Measurements from ENCODE around the gene SLC25A20. TPM values are rescaled to one million over a fixed set of nuclear protein-coding genes. Genes with fewer than 3 reads are reported as not detected.

The SLC25A20 gene
- polyA plus RNA-seq, 1 experiment, result 30.0 TPM

- POLR2A ChIA-PET, result interaction anchor here (0.6 kb wide), 1 partner anchor 127 kb away, joined by 7 read pairs; no protein-coding TSS in a partner anchor
- no peaks in the 10 kb centered on the region for H3K27me3 ChIP-seq (ENCODE audit: control insufficient read depth, insufficient read depth, low read length)
- H3K9me3 ChIP-seq (ENCODE audit: control insufficient read depth, insufficient read depth, low read length), result no peaks in the 10 kb centered on the region
- no peak overlapping the region for H3K27ac ChIP-seq (ENCODE audit: low read depth, low read length)
- TF ChIP-seq CTCF (IDR thresholded peaks at IDR 0.05; ENCODE audit: low read depth, low read length), result no peak
- DNase-seq (ENCODE audit: low read depth, low spot score), result no peak
- CTCF ChIA-PET, result no interaction called here
- no peak overlapping the region for H3K4me3 ChIP-seq (ENCODE audit: low read depth, low read length)
Observed at GRCh38 chr3:48881652-48882114, 17.0 kb downstream of the SLC25A20 start.

GRCh38 chr3:48881006-48881405 lies 17.7 kb downstream of the SLC25A20 start:
- TF ChIP-seq CTCF (IDR thresholded peaks at IDR 0.05; ENCODE audit: low read depth, low read length), result no peak
- Histone ChIP-seq H3K27me3 (ENCODE audit: control insufficient read depth, insufficient read depth, low read length) (no peaks in the 10 kb centered on the region), H3K27ac (ENCODE audit: low read depth, low read length) (no peak overlapping the region), H3K9me3 (ENCODE audit: control insufficient read depth, insufficient read depth, low read length) (no peaks in the 10 kb centered on the region), H3K4me3 (ENCODE audit: low read depth, low read length) (no peak overlapping the region)
- DNase-seq (ENCODE audit: low read depth, low spot score), result no peak
- POLR2A ChIA-PET, result no interaction called here
- CTCF ChIA-PET, result no interaction called here

DNA sequence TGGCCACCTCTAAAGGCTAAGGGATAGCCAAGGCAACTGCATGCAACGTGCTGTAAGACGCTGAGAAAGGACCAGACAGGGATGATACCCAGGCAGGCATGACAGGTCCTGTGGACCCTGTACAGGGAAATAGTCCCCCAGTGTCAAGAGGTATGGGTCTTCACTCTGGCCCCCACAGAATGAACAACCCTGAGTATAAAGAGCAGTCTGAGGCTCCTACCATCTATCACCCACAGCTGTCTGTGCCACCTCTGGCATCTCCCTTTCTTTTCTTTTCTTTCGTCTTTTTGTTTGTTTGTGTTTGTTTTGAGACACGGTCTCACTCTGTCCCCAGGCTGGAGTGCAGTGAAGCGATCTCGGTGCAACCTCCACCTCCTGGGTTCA lies 18.7 kb downstream of the SLC25A20 start:
- CTCF ChIA-PET, result no interaction called here
- H3K4me3 ChIP-seq (ENCODE audit: low read depth, low read length), result no peak overlapping the region
- TF ChIP-seq CTCF (IDR thresholded peaks at IDR 0.05; ENCODE audit: low read depth, low read length), result no peak
- H3K27ac ChIP-seq (ENCODE audit: low read depth, low read length), result no peak overlapping the region
- H3K9me3 ChIP-seq (ENCODE audit: control insufficient read depth, insufficient read depth, low read length), result no peaks in the 10 kb centered on the region
- POLR2A ChIA-PET, result interaction anchor here (0.5 to 0.7 kb wide), 2 partner anchors 149 to 163 kb away, joined by 3 to 6 read pairs; no protein-coding TSS in a partner anchor
- no peaks in the 10 kb centered on the region for H3K27me3 ChIP-seq (ENCODE audit: control insufficient read depth, insufficient read depth, low read length)
- DNase-seq (ENCODE audit: low read depth, low spot score), result no peak

GRCh38 chr3:48879307-48879993 lies 19.2 kb downstream of the SLC25A20 start:
- ChIA-PET POLR2A (interaction anchor here (0.7 kb wide), 1 partner anchor 162 kb away, joined by 6 read pairs; no protein-coding TSS in a partner anchor), CTCF (no interaction called here)
- no peak for TF ChIP-seq CTCF (IDR thresholded peaks at IDR 0.05; ENCODE audit: low read depth, low read length)
- Histone ChIP-seq H3K4me3 (ENCODE audit: low read depth, low read length) (no peak overlapping the region), H3K27ac (ENCODE audit: low read depth, low read length) (no peak overlapping the region), H3K9me3 (ENCODE audit: control insufficient read depth, insufficient read depth, low read length) (no peaks in the 10 kb centered on the region), H3K27me3 (ENCODE audit: control insufficient read depth, insufficient read depth, low read length) (no peaks in the 10 kb centered on the region)
- DNase-seq (ENCODE audit: low read depth, low spot score), result no peak

DNA sequence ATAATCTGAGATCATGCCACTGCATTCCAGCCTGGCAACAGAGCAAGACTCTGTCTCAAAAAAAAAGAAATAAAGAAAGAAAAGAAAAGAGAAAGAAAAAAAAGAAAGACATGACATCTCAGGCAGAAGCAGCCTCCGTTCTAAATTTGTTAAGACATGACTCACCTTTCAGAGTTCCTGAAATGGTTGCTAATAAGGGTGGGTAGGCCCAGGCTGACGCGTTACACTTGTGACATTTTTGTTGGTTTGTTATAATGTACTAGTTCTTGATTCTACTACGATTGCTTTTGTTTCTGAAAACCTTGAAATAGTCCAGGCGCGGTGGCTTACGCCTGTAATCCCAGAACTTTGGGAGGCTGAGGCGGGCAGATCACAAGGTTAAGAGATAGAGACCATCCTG lies 21.0 kb downstream of the SLC25A20 start:
- ChIA-PET POLR2A (no interaction called here), CTCF (no interaction called here)
- TF ChIP-seq CTCF (IDR thresholded peaks at IDR 0.05; ENCODE audit: low read depth, low read length), result no peak
- no peak overlapping the region for H3K4me3 ChIP-seq (ENCODE audit: low read depth, low read length)
- DNase-seq (ENCODE audit: low read depth, low spot score), result no peak
- no peak overlapping the region for H3K27ac ChIP-seq (ENCODE audit: low read depth, low read length)
- H3K27me3 ChIP-seq (ENCODE audit: control insufficient read depth, insufficient read depth, low read length), result no peaks in the 10 kb centered on the region
- H3K9me3 ChIP-seq (ENCODE audit: control insufficient read depth, insufficient read depth, low read length), result no peaks in the 10 kb centered on the region

Measured in AG04450 (cell line).